Measurements from ENCODE around the gene POMT2.

DNA sequence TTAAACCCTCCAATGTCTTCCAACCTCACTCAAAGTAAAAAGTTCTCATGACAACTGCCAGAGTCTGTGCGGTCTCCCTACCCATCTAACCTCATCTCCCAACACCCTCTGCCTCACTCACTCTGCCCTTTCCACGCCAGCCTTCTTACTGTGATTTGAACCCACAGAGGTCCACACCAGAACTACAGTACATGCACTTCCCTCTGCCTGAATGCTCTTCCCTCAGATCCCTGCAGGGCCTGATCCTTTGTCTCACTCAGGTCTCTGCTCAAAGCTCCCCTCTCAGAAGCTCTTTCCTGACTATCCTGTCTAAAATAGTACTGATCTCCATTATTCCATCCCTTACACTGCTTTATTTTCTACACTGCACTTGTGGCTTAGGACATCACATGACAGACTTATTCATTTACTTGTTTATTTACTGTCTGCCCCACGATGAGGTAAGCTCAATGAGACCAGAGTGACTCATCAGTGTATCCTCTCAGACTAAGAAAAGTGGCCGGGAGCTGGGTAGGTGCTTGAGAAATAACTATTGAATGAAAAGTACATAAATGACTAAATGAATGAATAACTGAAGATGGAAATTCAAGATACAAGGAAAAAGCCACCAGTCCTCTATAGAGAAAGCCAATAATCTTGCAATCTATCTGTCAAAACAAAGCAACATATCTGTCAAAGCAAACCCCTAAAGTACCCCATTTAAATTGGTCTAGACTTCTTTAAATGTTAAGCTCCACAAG is 17.1 kb downstream of the POMT2 start:
- TF ChIP-seq, protein P1, sequence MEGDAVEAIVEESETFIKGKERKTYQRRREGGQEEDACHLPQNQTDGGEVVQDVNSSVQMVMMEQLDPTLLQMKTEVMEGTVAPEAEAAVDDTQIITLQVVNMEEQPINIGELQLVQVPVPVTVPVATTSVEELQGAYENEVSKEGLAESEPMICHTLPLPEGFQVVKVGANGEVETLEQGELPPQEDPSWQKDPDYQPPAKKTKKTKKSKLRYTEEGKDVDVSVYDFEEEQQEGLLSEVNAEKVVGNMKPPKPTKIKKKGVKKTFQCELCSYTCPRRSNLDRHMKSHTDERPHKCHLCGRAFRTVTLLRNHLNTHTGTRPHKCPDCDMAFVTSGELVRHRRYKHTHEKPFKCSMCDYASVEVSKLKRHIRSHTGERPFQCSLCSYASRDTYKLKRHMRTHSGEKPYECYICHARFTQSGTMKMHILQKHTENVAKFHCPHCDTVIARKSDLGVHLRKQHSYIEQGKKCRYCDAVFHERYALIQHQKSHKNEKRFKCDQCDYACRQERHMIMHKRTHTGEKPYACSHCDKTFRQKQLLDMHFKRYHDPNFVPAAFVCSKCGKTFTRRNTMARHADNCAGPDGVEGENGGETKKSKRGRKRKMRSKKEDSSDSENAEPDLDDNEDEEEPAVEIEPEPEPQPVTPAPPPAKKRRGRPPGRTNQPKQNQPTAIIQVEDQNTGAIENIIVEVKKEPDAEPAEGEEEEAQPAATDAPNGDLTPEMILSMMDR (IDR thresholded peaks at IDR 0.05; ENCODE audit: poor library complexity): no peak
- no peak for TF ChIP-seq EZH2 (IDR thresholded peaks at IDR 0.05; ENCODE audit: borderline replicate concordance)
- no peak for TF ChIP-seq EZH2phosphoT487 (IDR thresholded peaks at IDR 0.05; ENCODE audit: low read depth, severe bottlenecking, unreplicated experiment)
